SU-DHL-6 (cell line): ENCODE results near the gene MUC20.
"Not testable (repeated sequence)": the region's sequence is repeated elsewhere in the genome, so short reads cannot be mapped to it uniquely, and the experiment has no call there.

Experiments used
- H2AFZ ChIP-seq: fragments of 200-600 bp; sonication (generic); 2 replicates; pipeline ENCODE4 v1.6.1; 2014; ENCODE audit warnings: low read depth, mild to moderate bottlenecking, moderate library complexity, mixed read lengths, antibody characterized with exemption, low read length; ENCODE audit not compliant: severe bottlenecking
- H3F3A ChIP-seq: fragments of 200-600 bp; shearing (Covaris generic); 2 replicates; pipeline ENCODE4 v1.6.0; 2016; ENCODE audit warnings: antibody characterized with exemption, mild to moderate bottlenecking; ENCODE audit not compliant: insufficient read depth
- H3K27ac ChIP-seq: fragments of 200-600 bp; sonication (generic); 2 replicates; pipeline ENCODE4 v1.5.1; 2016; ENCODE audit warnings: low read depth, mild to moderate bottlenecking, low read length, moderate library complexity, mixed read lengths
- H3K27me3 ChIP-seq: fragments of 200-600 bp; sonication (generic), shearing (Covaris generic); 2 replicates; pipeline ENCODE4 v1.6.0; 2014; ENCODE audit warnings: mild to moderate bottlenecking, low read length
- H3K36me3 ChIP-seq: fragments of 200-600 bp; sonication (generic); 2 replicates; pipeline ENCODE4 v1.6.1; 2014; ENCODE audit warnings: mild to moderate bottlenecking, low read length, mixed read lengths
- H3K4me2 ChIP-seq: fragments of 300-600, 200-600 bp; shearing (Covaris generic), sonication (generic); 2 replicates; pipeline ENCODE4 v1.6.0; 2014; ENCODE audit warnings: low read length, low read depth, mild to moderate bottlenecking; ENCODE audit not compliant: poor library complexity, severe bottlenecking
- H3K4me3 ChIP-seq: fragments of 200-600 bp; sonication (generic); 2 replicates; pipeline ENCODE4 v1.5.1; 2014; ENCODE audit warnings: antibody characterized with exemption, low read length, mild to moderate bottlenecking, mixed read lengths; ENCODE audit not compliant: insufficient read depth, poor library complexity, severe bottlenecking
- H3K79me2 ChIP-seq: fragments of 200-600 bp; sonication (generic); 2 replicates; pipeline ENCODE4 v1.6.1; 2014; ENCODE audit warnings: mild to moderate bottlenecking, low read length, moderate library complexity; ENCODE audit not compliant: insufficient read depth
- H3K9ac ChIP-seq: fragments of 200-600 bp; sonication (generic); 2 replicates; pipeline ENCODE4 v1.7.0; 2014; ENCODE audit warnings: mild to moderate bottlenecking, low read length
- H3K9me2 ChIP-seq: fragments of 200-600 bp; sonication (generic); replicated peaks from 2 replicates; pipeline ENCODE4 v1.6.1; 2014; ENCODE audit warnings: low read length; ENCODE audit not compliant: insufficient read depth
- H3K9me3 ChIP-seq: fragments of 200-600 bp; sonication (generic); 2 replicates; pipeline ENCODE4 v1.6.1; 2014; ENCODE audit warnings: low read length, mixed read lengths; ENCODE audit not compliant: insufficient read depth
- H4K20me1 ChIP-seq: fragments of 200-600 bp; sonication (generic); 2 replicates; pipeline ENCODE4 v1.6.1; 2014; ENCODE audit warnings: low read depth, mild to moderate bottlenecking, antibody characterized with exemption, low read length, moderate library complexity, mixed read lengths
- CTCF ChIP-seq: fragments of 200-600 bp; sonication (generic); IDR thresholded peaks from one replicate; pipeline ENCODE4 v1.5.1; 2017; ENCODE audit warnings: antibody characterized with exemption, mild to moderate bottlenecking, low read length, moderate library complexity; ENCODE audit not compliant: insufficient read depth, poor library complexity, severe bottlenecking
- EZH2phosphoT487 ChIP-seq: fragments of 200-600 bp; sonication (generic), shearing (Covaris generic); conservative IDR thresholded peaks from 2 replicates; pipeline ENCODE4 v1.6.1; 2018; ENCODE audit warnings: mild to moderate bottlenecking, antibody characterized with exemption, low read length, moderate library complexity, mixed read lengths

Gene MUC20

GRCh38 chr3:195722996-195723345 lies 2.2 kb downstream of the MUC20 start:
- H3K4me3 ChIP-seq, H3K9me3 ChIP-seq, H3K79me2 ChIP-seq, H3F3A ChIP-seq, H4K20me1 ChIP-seq, H3K9me2 ChIP-seq, H2AFZ ChIP-seq, H3K36me3 ChIP-seq, H3K27me3 ChIP-seq: not testable (repeated sequence)
- peak overlapping the region; percentile 40 for H3K4me2 ChIP-seq
- H3K9ac ChIP-seq, result 0 out of 2 replicates have a peak overlapping the region, but pooled peaks have one; percentile 31
- H3K27ac ChIP-seq, result peak overlapping the region; percentile 32

- H3K4me3 ChIP-seq, H3K79me2 ChIP-seq, H3K9ac ChIP-seq, H3K4me2 ChIP-seq, H3K9me2 ChIP-seq, H2AFZ ChIP-seq, H3K36me3 ChIP-seq, H3K27ac ChIP-seq, H4K20me1 ChIP-seq, H3K27me3 ChIP-seq, H3K9me3 ChIP-seq: not testable (repeated sequence)
- peaks cover 11% of the 10 kb centered on the region; the same call in 1 of the 2 replicates for H3F3A ChIP-seq
These were observed 3.6 kb downstream of the MUC20 start for GRCh38 chr3:195724363-195724762.

- H3K27me3 ChIP-seq, H4K20me1 ChIP-seq, H3K27ac ChIP-seq, H3K36me3 ChIP-seq, H2AFZ ChIP-seq, H3K4me3 ChIP-seq, H3K9me3 ChIP-seq, H3K9me2 ChIP-seq, H3K4me2 ChIP-seq, H3K9ac ChIP-seq, H3K79me2 ChIP-seq: not testable (repeated sequence)
- peaks cover 11% of the 10 kb centered on the region; the same call in 1 of the 2 replicates for H3F3A ChIP-seq
These were observed 5.3 kb downstream of the MUC20 start for GRCh38 chr3:195725916-195726740.

GRCh38 chr3:195727606-195728195 lies 6.9 kb downstream of the MUC20 start:
- no peaks in the 10 kb centered on the region for H3K36me3 ChIP-seq
- TF ChIP-seq CTCF, result no peak
- TF ChIP-seq EZH2phosphoT487, result no peak
- peak overlapping the region; percentile 49 for H3K27ac ChIP-seq
- no peak overlapping the region for H2AFZ ChIP-seq
- no peaks in the 10 kb centered on the region for H3K27me3 ChIP-seq
- no peaks in the 10 kb centered on the region for H3K9me3 ChIP-seq
- H3K4me3 ChIP-seq, result no peak overlapping the region
- no peaks in the 10 kb centered on the region for H3K9me2 ChIP-seq
- no peak overlapping the region for H3K9ac ChIP-seq
- H4K20me1 ChIP-seq, result no peaks in the 10 kb centered on the region
- peak overlapping the region; percentile 28 for H3K4me2 ChIP-seq
- peaks cover 11% of the 10 kb centered on the region; the same call in 1 of the 2 replicates for H3F3A ChIP-seq
- H3K79me2 ChIP-seq, result no peaks in the 10 kb centered on the region

- not testable (repeated sequence) for H2AFZ ChIP-seq
- peaks cover 11% of the 10 kb centered on the region; the same call in 1 of the 2 replicates for H3F3A ChIP-seq
These were observed 8.0 kb downstream of the MUC20 start for GRCh38 chr3:195728789-195729188.

More at GRCh38 chr3:195728789-195729188, 8.0 kb downstream of the MUC20 start:
- not testable (repeated sequence) for H3K27me3 ChIP-seq, H3K4me2 ChIP-seq, H3K9me3 ChIP-seq, H3K4me3 ChIP-seq, H3K36me3 ChIP-seq, H4K20me1 ChIP-seq, H3K79me2 ChIP-seq, H3K9me2 ChIP-seq, H3K9ac ChIP-seq, H3K27ac ChIP-seq
